Stimulated activated naive CD8-positive, alpha-beta T cell treated with anti-CD3 and anti-CD28 coated beads, Interleukin-15, Interleukin-2, amounts not matched to agents 100 U/mL and 50 U/mL, for 24 hours (primary cell): Measurements from ENCODE around the gene KMT2A.
"Not testable (repeated sequence)": the region's sequence is repeated elsewhere in the genome, so short reads cannot be mapped to it uniquely, and the experiment has no call there.

Source experiments
- ATAC-seq: fragments of 150-1000 bp; cut with Tn5 transposase; one replicate; pipeline ENCODE4 v1.10.0; 2021
- DNase-seq: peaks from one replicate; pipeline ENCODE4 v3.0.0; 2021

The KMT2A gene

GRCh38 chr11:118435893-118436624, at the start of gene KMT2A:
Gene KMT2A (plus strand): TSS chr11:118436492. CDS start chr11:118436513, 21 bp downstream.
- ATAC-seq = peak; percentile 74
- peak; percentile 98 for DNase-seq

- no peak for ATAC-seq
- DNase-seq = no peak
Observed at GRCh38 chr11:118396097-118396501, 40.2 kb upstream of the KMT2A start.

GRCh38 chr11:118397448-118397847, 38.8 kb upstream of the KMT2A start:
- ATAC-seq = no peak
- no peak for DNase-seq

- ATAC-seq = peak; percentile 81
Observed at GRCh38 chr11:118398791-118399559, 37.3 kb upstream of the KMT2A start.

GRCh38 chr11:118401151-118401879, 35.0 kb upstream of the KMT2A start, which contains the start of gene ATP5MG:
Gene ATP5MG (plus strand): TSS chr11:118401606. CDS start chr11:118401666, 60 bp downstream.
- DNase-seq (peak; percentile 93), ATAC-seq (peak; percentile 71)

More at GRCh38 chr11:118398791-118399559, 37.3 kb upstream of the KMT2A start:
- peak; percentile 17 for DNase-seq

- ATAC-seq (no peak), DNase-seq (no peak)
Observed at GRCh38 chr11:118401880-118402590, 34.3 kb upstream of the KMT2A start.

GRCh38 chr11:118402594-118402993, 33.7 kb upstream of the KMT2A start:
- not testable (repeated sequence) for ATAC-seq, DNase-seq

- ATAC-seq = no peak
Observed at GRCh38 chr11:118406599-118407166, 29.6 kb upstream of the KMT2A start.

GRCh38 chr11:118410055-118410745, 26.1 kb upstream of the KMT2A start:
- DNase-seq (no peak), ATAC-seq (no peak)

More at GRCh38 chr11:118406599-118407166, 29.6 kb upstream of the KMT2A start:
- no peak for DNase-seq

- no peak for ATAC-seq
- DNase-seq = no peak
Observed at GRCh38 chr11:118411530-118411929, 24.8 kb upstream of the KMT2A start.

- DNase-seq (no peak), ATAC-seq (no peak)
Observed at GRCh38 chr11:118412921-118413320, 23.4 kb upstream of the KMT2A start.

- no peak for ATAC-seq
- no peak for DNase-seq
Observed at GRCh38 chr11:118415062-118415738, 21.1 kb upstream of the KMT2A start.

GRCh38 chr11:118415739-118416068, 20.6 kb upstream of the KMT2A start:
- peak; percentile 82 for ATAC-seq

GRCh38 chr11:118416900-118417299, 19.4 kb upstream of the KMT2A start:
- not testable (repeated sequence) for ATAC-seq, DNase-seq

More at GRCh38 chr11:118415739-118416068, 20.6 kb upstream of the KMT2A start:
- no peak for DNase-seq

- no peak for ATAC-seq
- no peak for DNase-seq
Observed at GRCh38 chr11:118417801-118418200, 18.5 kb upstream of the KMT2A start.

- DNase-seq (no peak), ATAC-seq (no peak)
Observed at GRCh38 chr11:118418766-118419165, 17.5 kb upstream of the KMT2A start.

GRCh38 chr11:118427707-118428106, 8.6 kb upstream of the KMT2A start:
- ATAC-seq (no peak), DNase-seq (no peak)

- no peak for DNase-seq
Observed at GRCh38 chr11:118430956-118431355, 5.3 kb upstream of the KMT2A start.

GRCh38 chr11:118434123-118434552, 2.2 kb upstream of the KMT2A start:
- no peak for DNase-seq

More at GRCh38 chr11:118430956-118431355, 5.3 kb upstream of the KMT2A start:
- no peak for ATAC-seq

More at GRCh38 chr11:118434123-118434552, 2.2 kb upstream of the KMT2A start:
- ATAC-seq = no peak
